Measurements from ENCODE around the gene ZNF576.

DNA sequence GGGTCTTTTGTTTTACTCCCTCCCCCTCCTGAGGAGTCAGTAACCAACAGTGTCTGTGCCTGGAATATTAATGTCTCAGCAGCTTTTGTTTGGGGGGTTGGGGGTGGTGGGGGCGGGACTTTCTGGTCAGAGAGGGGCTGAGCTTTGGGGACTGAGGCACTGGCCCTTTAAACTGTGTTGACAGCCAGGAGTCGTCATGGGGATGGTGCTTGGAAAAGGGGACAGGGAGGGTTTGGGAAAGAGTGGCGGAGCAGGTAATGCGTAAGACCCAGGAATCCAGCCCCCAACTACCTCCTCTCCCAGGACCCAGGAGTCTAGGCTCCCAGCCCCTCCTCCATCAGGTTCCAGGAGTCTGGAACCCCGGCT lies 38.1 kb downstream of the ZNF576 start:
- TF ChIP-seq, protein P1, sequence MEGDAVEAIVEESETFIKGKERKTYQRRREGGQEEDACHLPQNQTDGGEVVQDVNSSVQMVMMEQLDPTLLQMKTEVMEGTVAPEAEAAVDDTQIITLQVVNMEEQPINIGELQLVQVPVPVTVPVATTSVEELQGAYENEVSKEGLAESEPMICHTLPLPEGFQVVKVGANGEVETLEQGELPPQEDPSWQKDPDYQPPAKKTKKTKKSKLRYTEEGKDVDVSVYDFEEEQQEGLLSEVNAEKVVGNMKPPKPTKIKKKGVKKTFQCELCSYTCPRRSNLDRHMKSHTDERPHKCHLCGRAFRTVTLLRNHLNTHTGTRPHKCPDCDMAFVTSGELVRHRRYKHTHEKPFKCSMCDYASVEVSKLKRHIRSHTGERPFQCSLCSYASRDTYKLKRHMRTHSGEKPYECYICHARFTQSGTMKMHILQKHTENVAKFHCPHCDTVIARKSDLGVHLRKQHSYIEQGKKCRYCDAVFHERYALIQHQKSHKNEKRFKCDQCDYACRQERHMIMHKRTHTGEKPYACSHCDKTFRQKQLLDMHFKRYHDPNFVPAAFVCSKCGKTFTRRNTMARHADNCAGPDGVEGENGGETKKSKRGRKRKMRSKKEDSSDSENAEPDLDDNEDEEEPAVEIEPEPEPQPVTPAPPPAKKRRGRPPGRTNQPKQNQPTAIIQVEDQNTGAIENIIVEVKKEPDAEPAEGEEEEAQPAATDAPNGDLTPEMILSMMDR (IDR thresholded peaks at IDR 0.05): no peak
- no peak for TF ChIP-seq ZFX (IDR thresholded peaks at IDR 0.05; ENCODE audit: borderline replicate concordance)

All from 22Rv1 (cell line).